Esophagus muscularis mucosa (tissue), 4 donors: ENCODE measurements around the gene TMEM176B. TPM values are rescaled to one million over a fixed set of nuclear protein-coding genes. Genes with fewer than 3 reads are reported as not detected.

ENCODE experiments used
- DNase-seq: peaks from one replicate; pipeline ENCODE4 v3.0.0-alpha.2; 2017; ENCODE audit errors: extremely low spot score
- H3K27ac ChIP-seq, 4 donors: fragments of 200-600 bp; sonication (generic); replicated peaks in 1 of 4; 1 replicate in 3 of 4; 2 replicates in 1 of 4; pipeline ENCODE4 v1.5.1; 2016 to 2019; ENCODE audit warnings: mild to moderate bottlenecking in 1 of 4
- H3K27me3 ChIP-seq, 4 donors: fragments of 200-600 bp; sonication (generic); one replicate each; pipeline versions ENCODE4 v1.5.1 to v1.6.0; 2016 to 2019
- H3K36me3 ChIP-seq, 4 donors: fragments of 200-600 bp; sonication (generic); one replicate each; pipeline ENCODE4 v1.5.1; 2016 to 2019
- H3K4me1 ChIP-seq, 4 donors: fragments of 200-600 bp; sonication (generic); one replicate each; pipeline ENCODE4 v1.5.1; 2016 to 2019
- H3K4me3 ChIP-seq, 4 donors: fragments of 200-600 bp; sonication (generic); 1 replicate in 2 of 4; 2 replicates in 2 of 4; pipeline ENCODE4 v1.5.1; 2016 to 2019; ENCODE audit warnings: mild to moderate bottlenecking in 4 of 4, moderate library complexity in 1 of 4
- H3K9me3 ChIP-seq, 4 donors: fragments of 200-600 bp; sonication (generic); 1 replicate in 3 of 4; 2 replicates in 1 of 4; pipeline ENCODE4 v1.5.1; 2016 to 2019
- CTCF ChIP-seq, 3 experiments: fragments of 200-600 bp in 2 of 3; fragments of 450-650 bp in 1 of 3; sonication (generic) in 2 of 3; IDR thresholded peaks; one replicate each; pipeline ENCODE4 v1.5.1; 2017 to 2019; ENCODE audit warnings: antibody characterized with exemption in 3 of 3, mild to moderate bottlenecking in 2 of 3, moderate library complexity in 1 of 3
- EP300 ChIP-seq: sonication (generic); formaldehyde crosslinking; IDR thresholded peaks from one replicate; pipeline ENCODE4 v1.6.1; 2017; ENCODE audit warnings: antibody characterized with exemption
- POLR2A ChIP-seq: fragments of 450-650 bp; IDR thresholded peaks from one replicate; pipeline ENCODE4 v1.6.1; 2017; ENCODE audit warnings: antibody characterized with exemption, moderate library complexity, mild to moderate bottlenecking, low read depth
- POLR2AphosphoS5 ChIP-seq, 2 donors: sonication (generic); formaldehyde crosslinking; IDR thresholded peaks; one replicate each; pipeline ENCODE4 v1.6.1; 2017; ENCODE audit warnings: antibody characterized with exemption in 2 of 2
- WGBS: methylation state at CpG from one replicate; pipeline ENCODE4 v1.1.5; 2018; 5-methylcytosine and 5-hydroxymethylcytosine counted together
- intact Hi-C: fragments of 100-400 bp; cut with DNase I; formaldehyde crosslinking; loops from one replicate; pipeline ENCODE4 v1.15.1; 2023
- total RNA-seq, 4 donors: library from RNA; depleted of rRNA; stranded (reverse); fragments of >200 nt; gene quantifications; one replicate each; pipeline versions ENCODE4 v1.1.0 to v1.2.1, GENCODE V29; 2016

Gene TMEM176B
- total RNA-seq, 4 donors from 2014 or later: 19.5 to 58.2 (median 54.1) TPM

DNA sequence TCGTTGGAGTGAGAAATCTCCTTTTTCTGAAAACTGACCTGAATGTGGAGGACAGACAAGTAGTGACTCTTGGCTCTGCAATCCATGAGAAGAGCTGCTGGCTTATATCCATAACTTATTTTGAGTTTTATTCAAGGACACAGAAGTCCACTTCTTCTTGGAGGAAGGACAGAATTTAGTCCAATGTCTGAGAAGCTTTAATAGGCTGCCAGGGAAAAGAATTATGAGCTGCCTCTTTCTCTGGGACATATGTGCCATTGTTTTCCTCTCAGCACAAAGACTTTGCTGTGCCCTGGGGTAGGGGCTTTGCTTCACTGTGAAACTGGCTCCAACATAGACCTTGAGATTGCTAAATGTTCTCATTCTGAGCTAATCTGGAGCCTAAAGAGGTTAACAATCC is 31.7 kb upstream of the TMEM176B start:
- Histone ChIP-seq H3K9me3 (no peaks in the 10 kb centered on the region), H3K27me3 (peaks cover 0 to 27% (median 0%) of the 10 kb centered on the region in 4 donors), H3K27ac (no peak overlapping the region), H3K4me1 (no peaks in the 10 kb centered on the region), H3K4me3 (no peak overlapping the region), H3K36me3 (no peaks in the 10 kb centered on the region)
- no peak for DNase-seq
- TF ChIP-seq CTCF (IDR thresholded peaks at IDR 0.05) (no peak), POLR2A (no peak), EP300 (no peak), POLR2AphosphoS5 (IDR thresholded peaks at IDR 0.05) (no peak)
- WGBS: 71% methylated on average over 1 of the region's 1 CpG
- intact Hi-C loops: no loop called here

- TF ChIP-seq POLR2A: no peak
- TF ChIP-seq POLR2AphosphoS5 (IDR thresholded peaks at IDR 0.05): no peak
- no peak for TF ChIP-seq EP300
- no peak for TF ChIP-seq CTCF (IDR thresholded peaks at IDR 0.05)
- peak; percentile 45 for DNase-seq
- Histone ChIP-seq H3K27ac (no peak overlapping the region), H3K9me3 (no peaks in the 10 kb centered on the region), H3K4me3 (no peak overlapping the region), H3K27me3 (peaks cover 0 to 22% (median 0%) of the 10 kb centered on the region in 4 donors), H3K4me1 (no peaks in the 10 kb centered on the region), H3K36me3 (no peaks in the 10 kb centered on the region)
- WGBS: 72% methylated on average over 1 of the region's 1 CpG
- intact Hi-C loops: no loop called here
These were observed 30.8 kb upstream of the TMEM176B start for GRCh38 chr7:150830937-150831336.

GRCh38 chr7:150829426-150829825 is 29.3 kb upstream of the TMEM176B start:
- intact Hi-C loops: no loop called here
- 45% methylated on average over 1 of the region's 1 CpG for WGBS

GRCh38 chr7:150828384-150828783 is 28.2 kb upstream of the TMEM176B start:
- peak; percentile 53 for DNase-seq
- Histone ChIP-seq H3K9me3 (no peaks in the 10 kb centered on the region), H3K27me3 (peaks cover 0 to 16% (median 0%) of the 10 kb centered on the region in 4 donors), H3K36me3 (no peaks in the 10 kb centered on the region), H3K4me1 (peaks cover 0 to 5% (median 0%) of the 10 kb centered on the region in 4 donors), H3K4me3 (no peak overlapping the region), H3K27ac (no peak overlapping the region)
- WGBS: 84% methylated on average over 2 of the region's 2 CpGs
- intact Hi-C loops: no loop called here
- no peak for TF ChIP-seq POLR2A
- no peak for TF ChIP-seq POLR2AphosphoS5 (IDR thresholded peaks at IDR 0.05)
- no peak for TF ChIP-seq EP300
- no peak for TF ChIP-seq CTCF (IDR thresholded peaks at IDR 0.05)

More at GRCh38 chr7:150829426-150829825, 29.3 kb upstream of the TMEM176B start:
- Histone ChIP-seq H3K9me3 (no peaks in the 10 kb centered on the region), H3K4me1 (peaks cover 0 to 4% (median 0%) of the 10 kb centered on the region in 4 donors), H3K4me3 (no peak overlapping the region), H3K27ac (no peak overlapping the region), H3K27me3 (peaks cover 0 to 22% (median 0%) of the 10 kb centered on the region in 4 donors), H3K36me3 (no peaks in the 10 kb centered on the region)
- no peak for DNase-seq
- no peak for TF ChIP-seq CTCF (IDR thresholded peaks at IDR 0.05)
- TF ChIP-seq EP300: no peak
- no peak for TF ChIP-seq POLR2A
- no peak for TF ChIP-seq POLR2AphosphoS5 (IDR thresholded peaks at IDR 0.05)
